CD4-positive, alpha-beta T cell (primary cell): ENCODE measurements around the gene UQCRHL. TPM values are rescaled to one million over a fixed set of nuclear protein-coding genes. Genes with fewer than 3 reads are reported as not detected.

Source experiments
- ATAC-seq: fragments of 200-7000 bp; cut with Tn5 transposase; one replicate; pipeline ENCODE4 v1.10.0; 2022; ENCODE audit warnings: mild to moderate bottlenecking; ENCODE audit not compliant: poor library complexity
- CTCF ChIA-PET: fragments of 350-600 bp; sonication (Branson Sonifier 250); formaldehyde crosslinking; loops from one replicate; lab custom pipeline; 2021; ENCODE audit warnings: antibody characterized with exemption, inconsistent platforms; lab: Charles Lee
- POLR2A ChIA-PET: fragments of 350-600 bp; sonication (Branson Sonifier 250); formaldehyde crosslinking; loops from one replicate; lab custom pipeline; 2021; ENCODE audit warnings: antibody characterized with exemption, inconsistent platforms; lab: Charles Lee
- DNase-seq, 14 experiments: peaks; one replicate each; pipeline ENCODE4 v3.0.0-alpha.2; 2013 to 2020; ENCODE audit warnings: mixed read lengths in 2 of 14
- H3K27ac ChIP-seq, 2 donors: one replicate each; pipeline versions ENCODE4 v1.5.1 to v1.7.0; 2013; ENCODE audit warnings: low read length in 2 of 2, low read depth in 1 of 2, mild to moderate bottlenecking in 1 of 2
- H3K27me3 ChIP-seq, 2 experiments: 1 replicate in 1 of 2; 2 replicates in 1 of 2; pipeline versions ENCODE4 v1.6.1 to v1.7.0; 2013; ENCODE audit warnings: low read length in 2 of 2, control low read depth in 1 of 2, mild to moderate bottlenecking in 1 of 2, moderate library complexity in 1 of 2; ENCODE audit not compliant: insufficient read depth in 2 of 2, control insufficient read depth in 1 of 2
- H3K36me3 ChIP-seq: one replicate; pipeline ENCODE4 v1.6.1; 2013; ENCODE audit warnings: low read length, control low read depth; ENCODE audit not compliant: insufficient read depth
- H3K4me1 ChIP-seq: one replicate; pipeline ENCODE4 v1.6.1; 2013; ENCODE audit warnings: low read length, control low read depth; ENCODE audit not compliant: insufficient read depth
- H3K4me3 ChIP-seq: one replicate; pipeline ENCODE4 v1.5.1; 2013; ENCODE audit warnings: mild to moderate bottlenecking, low read length, moderate library complexity
- H3K9me3 ChIP-seq, 2 experiments: 1 replicate in 1 of 2; 2 replicates in 1 of 2; pipeline versions ENCODE4 v1.6.1 to v1.7.0; 2013; ENCODE audit warnings: low read length in 2 of 2, mild to moderate bottlenecking in 2 of 2, control low read depth in 1 of 2, moderate library complexity in 1 of 2; ENCODE audit not compliant: control insufficient read depth in 1 of 2, insufficient read depth in 1 of 2
- H3K27ac Mint-ChIP-seq: one replicate; pipeline ENCODE4 v1.8.0; 2020; ENCODE audit warnings: mixed read lengths
- H3K27me3 Mint-ChIP-seq: one replicate; pipeline ENCODE4 v1.8.0; 2021; ENCODE audit warnings: mixed read lengths
- H3K36me3 Mint-ChIP-seq: one replicate; pipeline ENCODE4 v1.8.0; 2021; ENCODE audit warnings: low read depth, mixed read lengths
- H3K4me1 Mint-ChIP-seq: one replicate; pipeline ENCODE4 v1.8.0; 2021; ENCODE audit warnings: low read depth, mixed read lengths
- H3K4me3 Mint-ChIP-seq: one replicate; pipeline ENCODE4 v1.8.0; 2020; ENCODE audit warnings: mild to moderate bottlenecking, mixed read lengths
- H3K9me3 Mint-ChIP-seq: one replicate; pipeline ENCODE4 v1.8.0; 2020; ENCODE audit warnings: mixed read lengths
- intact Hi-C, 2 experiments: fragments of 100-400 bp; cut with DNase I in 1 of 2; cut with micrococcal nuclease in 1 of 2; formaldehyde crosslinking; loops; one replicate each; pipeline versions ENCODE4 v1.15.1 to v1.9.0; 2023 to 2025; cut with DNase I, micrococcal nuclease
- total RNA-seq, 174 experiments: library from RNA in 2 of 174; stranded (reverse) in 2 of 174; gene quantifications; one replicate each; pipeline ENCODE4 v1.2.3 and lab custom pipeline; 2021 to 2026
- TF ChIP-seq, protein P1 (sequence below): fragments of 200-600 bp; IDR thresholded peaks from one replicate; pipeline ENCODE4 v1.8.0; 2022; ENCODE audit warnings: antibody characterized with exemption, mild to moderate bottlenecking

Gene UQCRHL
- total RNA-seq, 2 experiments from 2014 or later: 0.25 to 0.69 TPM

- CTCF ChIA-PET: interaction anchor here (1.0 to 2.0 kb wide), 2 partner anchors 29 to 78 kb away, joined by 3 to 6 read pairs; no protein-coding TSS in a partner anchor
- DNase-seq (no peak), ATAC-seq (no peak)
- POLR2A ChIA-PET: interaction anchor here (10.4 kb wide), 1 partner anchor 8 kb away, joined by 518 read pairs; no protein-coding TSS in a partner anchor
- Mint-ChIP-seq H3K36me3 (peaks cover 11% of the 10 kb centered on the region), H3K9me3 (no peaks in the 10 kb centered on the region), H3K4me3 (peak overlapping the region; percentile 30), H3K4me1 (peaks cover 22% of the 10 kb centered on the region), H3K27me3 (no peaks in the 10 kb centered on the region), H3K27ac (no peak overlapping the region)
- TF ChIP-seq, protein P1, sequence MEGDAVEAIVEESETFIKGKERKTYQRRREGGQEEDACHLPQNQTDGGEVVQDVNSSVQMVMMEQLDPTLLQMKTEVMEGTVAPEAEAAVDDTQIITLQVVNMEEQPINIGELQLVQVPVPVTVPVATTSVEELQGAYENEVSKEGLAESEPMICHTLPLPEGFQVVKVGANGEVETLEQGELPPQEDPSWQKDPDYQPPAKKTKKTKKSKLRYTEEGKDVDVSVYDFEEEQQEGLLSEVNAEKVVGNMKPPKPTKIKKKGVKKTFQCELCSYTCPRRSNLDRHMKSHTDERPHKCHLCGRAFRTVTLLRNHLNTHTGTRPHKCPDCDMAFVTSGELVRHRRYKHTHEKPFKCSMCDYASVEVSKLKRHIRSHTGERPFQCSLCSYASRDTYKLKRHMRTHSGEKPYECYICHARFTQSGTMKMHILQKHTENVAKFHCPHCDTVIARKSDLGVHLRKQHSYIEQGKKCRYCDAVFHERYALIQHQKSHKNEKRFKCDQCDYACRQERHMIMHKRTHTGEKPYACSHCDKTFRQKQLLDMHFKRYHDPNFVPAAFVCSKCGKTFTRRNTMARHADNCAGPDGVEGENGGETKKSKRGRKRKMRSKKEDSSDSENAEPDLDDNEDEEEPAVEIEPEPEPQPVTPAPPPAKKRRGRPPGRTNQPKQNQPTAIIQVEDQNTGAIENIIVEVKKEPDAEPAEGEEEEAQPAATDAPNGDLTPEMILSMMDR: no peak
- no peaks in the 10 kb centered on the region for H3K9me3 ChIP-seq
- intact Hi-C loops: no loop called here
- H3K4me3 ChIP-seq: no peak overlapping the region
- peaks cover 25% of the 10 kb centered on the region for H3K4me1 ChIP-seq
- H3K27me3 ChIP-seq: no peaks in the 10 kb centered on the region
- no peak overlapping the region for H3K27ac ChIP-seq
- H3K36me3 ChIP-seq: no peaks in the 10 kb centered on the region
Observed at GRCh38 chr1:15843826-15844572, 36.5 kb upstream of the UQCRHL start.

GRCh38 chr1:15838721-15839120 is 31.3 kb upstream of the UQCRHL start:
- Histone ChIP-seq H3K36me3 (no peaks in the 10 kb centered on the region), H3K27me3 (no peaks in the 10 kb centered on the region), H3K4me3 (no peak overlapping the region), H3K9me3 (peaks cover 0 to 4% of the 10 kb centered on the region in 2 experiments), H3K4me1 (peaks cover 24% of the 10 kb centered on the region), H3K27ac (no peak overlapping the region)
- Mint-ChIP-seq H3K4me1 (peaks cover 13% of the 10 kb centered on the region), H3K27me3 (no peaks in the 10 kb centered on the region), H3K4me3 (peak overlapping the region; percentile 20), H3K27ac (no peak overlapping the region), H3K9me3 (no peaks in the 10 kb centered on the region), H3K36me3 (peaks cover 19% of the 10 kb centered on the region)
- CTCF ChIA-PET: interaction anchor here (1.0 kb wide), 1 partner anchor 23 kb away, joined by 5 read pairs; no protein-coding TSS in a partner anchor
- intact Hi-C loops: no loop called here
- TF ChIP-seq, protein P1: no peak
- DNase-seq: no peak
- POLR2A ChIA-PET: interaction anchor here (7.0 kb wide), 1 partner anchor 8 kb away, joined by 518 read pairs; the partner anchor contains the start of gene SPEN
- no peak for ATAC-seq

DNA sequence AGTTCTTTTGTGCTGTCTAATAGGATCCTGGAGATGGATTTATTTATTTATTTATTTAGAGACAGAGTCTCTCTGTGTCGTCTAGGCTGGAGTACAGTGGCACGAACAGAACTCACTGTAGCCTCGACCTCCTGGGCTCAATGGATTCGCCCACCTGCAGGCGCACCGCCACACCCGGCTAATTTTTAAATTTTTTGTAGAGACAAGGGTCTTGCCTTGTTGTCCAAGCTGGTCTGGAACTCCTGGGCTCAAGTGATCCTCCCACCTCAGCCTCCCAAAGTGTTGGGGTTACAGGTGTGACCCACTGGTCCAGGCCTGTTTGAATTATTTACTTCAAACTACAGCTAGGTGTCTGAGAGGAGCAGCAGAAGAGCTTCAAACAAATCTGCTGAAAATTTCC is 30.5 kb upstream of the UQCRHL start:
- no peak overlapping the region for H3K27ac ChIP-seq
- Mint-ChIP-seq H3K4me1 (peaks cover 16% of the 10 kb centered on the region), H3K36me3 (peaks cover 20% of the 10 kb centered on the region), H3K4me3 (peak overlapping the region; percentile 16), H3K9me3 (no peaks in the 10 kb centered on the region), H3K27me3 (no peaks in the 10 kb centered on the region), H3K27ac (peak overlapping the region; percentile 99)
- peaks cover 0 to 4% of the 10 kb centered on the region in 2 experiments for H3K9me3 ChIP-seq
- H3K4me1 ChIP-seq: peaks cover 29% of the 10 kb centered on the region
- ChIA-PET CTCF (no interaction called here), POLR2A (interaction anchor here (7.0 kb wide), 1 partner anchor 9 kb away, joined by 518 read pairs; the partner anchor contains the start of gene SPEN)
- no peak overlapping the region for H3K4me3 ChIP-seq
- no peaks in the 10 kb centered on the region for H3K27me3 ChIP-seq
- intact Hi-C loops: no loop called here
- H3K36me3 ChIP-seq: no peaks in the 10 kb centered on the region
- TF ChIP-seq, protein P1: no peak
- no peak for DNase-seq
- no peak for ATAC-seq
